PFSK-1 (cell line): ENCODE data around the gene AIDA.

Experiments
- FOXP2 ChIP-seq: optimal IDR thresholded peaks from 2 replicates; pipeline ENCODE3; 2011; ENCODE audit warnings: borderline replicate concordance, control low read depth, inconsistent platforms; ENCODE audit not compliant: insufficient read depth; ENCODE audit errors: extremely low read length, extremely low read depth
- POLR2AphosphoS5 ChIP-seq: IDR thresholded peaks from 2 replicates; pipeline ENCODE4 v1.6.1; 2012; ENCODE audit warnings: low read depth, mild to moderate bottlenecking, control low read depth, low read length, moderate library complexity
- REST ChIP-seq, 2 experiments: IDR thresholded peaks; 2 replicates each; pipeline versions ENCODE4 v1.6.1 to v1.8.0; 2011 to 2012; ENCODE audit warnings: low read depth in 2 of 2, low read length in 2 of 2, control low read depth in 1 of 2, inconsistent platforms in 1 of 2, mild to moderate bottlenecking in 1 of 2, moderate library complexity in 1 of 2; ENCODE audit not compliant: insufficient read depth in 1 of 2
- TAF1 ChIP-seq: IDR thresholded peaks from 2 replicates; pipeline ENCODE4 v1.6.1; 2012; ENCODE audit warnings: low read length, control low read depth, borderline replicate concordance; ENCODE audit not compliant: insufficient read depth

DNA sequence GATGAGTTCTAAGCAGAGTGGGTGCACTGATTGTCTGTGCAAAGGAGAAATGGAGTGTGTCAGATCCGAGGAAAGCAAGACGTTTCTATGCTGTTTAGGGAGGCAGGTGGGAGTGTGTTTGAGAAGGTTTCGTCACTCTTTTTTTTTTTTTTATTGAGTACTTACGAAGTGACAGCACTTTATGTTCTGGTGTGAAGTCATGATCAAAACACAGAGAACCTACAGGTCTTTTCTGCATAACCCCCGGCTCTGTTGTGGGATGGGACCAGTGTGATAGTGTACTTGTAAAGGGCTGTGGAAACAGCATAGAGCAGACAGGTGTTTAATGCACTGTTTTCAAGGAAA lies 67.7 kb downstream of the AIDA start:
- TF ChIP-seq TAF1 (no peak), POLR2AphosphoS5 (no peak), FOXP2 (no peak), REST (IDR thresholded peaks at IDR 0.05; ENCODE audit: insufficient read depth in 1 of 2, low read depth in 2 of 2, low read length in 2 of 2) (no peak)
